ENCODE measurements around the gene APCDD1L.

The APCDD1L gene

DNA sequence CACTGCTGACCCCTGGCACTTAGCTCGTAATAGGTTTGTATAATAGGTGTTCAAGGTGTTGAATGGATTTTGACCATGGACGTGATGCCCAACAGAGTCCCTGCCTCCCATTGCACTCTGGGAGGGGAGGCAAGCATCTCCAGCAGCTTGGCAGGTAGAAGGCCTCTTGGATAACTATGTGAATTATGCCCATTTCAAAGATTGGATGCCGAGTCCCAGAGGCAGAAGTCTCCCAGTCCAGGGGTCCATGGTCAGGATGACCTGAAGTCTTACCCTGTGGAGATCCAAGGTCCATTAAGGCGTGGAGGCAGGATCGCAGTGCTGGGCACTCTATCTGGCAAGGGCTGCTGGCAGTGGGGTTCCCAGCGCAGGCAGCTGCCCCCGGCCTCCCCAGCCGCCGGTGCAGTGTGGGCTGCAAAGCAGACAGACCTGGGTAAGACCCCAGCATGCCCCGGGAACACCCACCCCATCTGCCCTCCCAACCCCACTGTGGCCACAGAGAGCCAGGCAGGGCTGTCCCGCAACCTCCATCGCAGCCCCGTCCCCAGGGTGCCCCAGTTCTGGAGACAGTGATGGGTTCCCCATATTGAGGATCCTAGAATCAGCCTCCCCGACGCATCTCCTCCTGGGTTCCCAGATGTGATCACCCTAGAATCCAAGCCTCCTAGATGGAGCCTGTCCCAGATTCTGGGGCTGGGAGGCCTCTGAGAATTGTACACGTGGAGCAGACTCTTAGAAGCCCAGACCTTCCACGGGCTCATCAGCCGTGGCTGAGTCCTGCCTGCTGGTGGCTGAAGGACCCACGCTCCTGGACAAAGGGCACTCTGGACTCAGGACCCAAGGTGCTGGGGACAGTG is 44.6 kb downstream of the APCDD1L start:
- DNase-seq (ENCODE audit: insufficient read length, low spot score) (no peak), FAIRE-seq (no peak)
- TF ChIP-seq, protein P1, sequence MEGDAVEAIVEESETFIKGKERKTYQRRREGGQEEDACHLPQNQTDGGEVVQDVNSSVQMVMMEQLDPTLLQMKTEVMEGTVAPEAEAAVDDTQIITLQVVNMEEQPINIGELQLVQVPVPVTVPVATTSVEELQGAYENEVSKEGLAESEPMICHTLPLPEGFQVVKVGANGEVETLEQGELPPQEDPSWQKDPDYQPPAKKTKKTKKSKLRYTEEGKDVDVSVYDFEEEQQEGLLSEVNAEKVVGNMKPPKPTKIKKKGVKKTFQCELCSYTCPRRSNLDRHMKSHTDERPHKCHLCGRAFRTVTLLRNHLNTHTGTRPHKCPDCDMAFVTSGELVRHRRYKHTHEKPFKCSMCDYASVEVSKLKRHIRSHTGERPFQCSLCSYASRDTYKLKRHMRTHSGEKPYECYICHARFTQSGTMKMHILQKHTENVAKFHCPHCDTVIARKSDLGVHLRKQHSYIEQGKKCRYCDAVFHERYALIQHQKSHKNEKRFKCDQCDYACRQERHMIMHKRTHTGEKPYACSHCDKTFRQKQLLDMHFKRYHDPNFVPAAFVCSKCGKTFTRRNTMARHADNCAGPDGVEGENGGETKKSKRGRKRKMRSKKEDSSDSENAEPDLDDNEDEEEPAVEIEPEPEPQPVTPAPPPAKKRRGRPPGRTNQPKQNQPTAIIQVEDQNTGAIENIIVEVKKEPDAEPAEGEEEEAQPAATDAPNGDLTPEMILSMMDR (IDR thresholded peaks at IDR 0.05; ENCODE audit: insufficient read depth, missing control alignments) = no peak

DNA sequence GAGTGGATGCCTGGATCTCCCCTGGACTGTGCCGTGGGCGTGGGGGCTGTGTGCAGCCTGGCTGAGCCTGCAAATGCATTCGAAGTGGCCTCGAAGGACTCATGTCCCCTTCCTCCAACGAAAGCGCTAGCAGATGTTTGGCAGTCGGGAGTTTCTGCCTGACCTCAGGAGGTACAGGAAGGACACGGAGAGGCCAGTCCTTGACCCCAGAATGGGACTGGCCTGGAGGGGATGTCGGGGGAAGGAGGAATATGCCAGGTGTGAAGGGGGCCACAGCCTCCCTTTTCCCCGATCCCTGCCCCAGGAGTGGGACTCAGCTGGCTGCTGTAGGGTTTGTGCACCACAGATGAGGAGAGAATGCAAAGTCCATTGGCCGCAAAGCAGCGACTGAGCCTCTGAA is 45.6 kb downstream of the APCDD1L start:
- TF ChIP-seq, protein P1 (IDR thresholded peaks at IDR 0.05; ENCODE audit: insufficient read depth, missing control alignments) = no peak
- DNase-seq (ENCODE audit: insufficient read length, low spot score) = no peak
- FAIRE-seq = no peak

DNA sequence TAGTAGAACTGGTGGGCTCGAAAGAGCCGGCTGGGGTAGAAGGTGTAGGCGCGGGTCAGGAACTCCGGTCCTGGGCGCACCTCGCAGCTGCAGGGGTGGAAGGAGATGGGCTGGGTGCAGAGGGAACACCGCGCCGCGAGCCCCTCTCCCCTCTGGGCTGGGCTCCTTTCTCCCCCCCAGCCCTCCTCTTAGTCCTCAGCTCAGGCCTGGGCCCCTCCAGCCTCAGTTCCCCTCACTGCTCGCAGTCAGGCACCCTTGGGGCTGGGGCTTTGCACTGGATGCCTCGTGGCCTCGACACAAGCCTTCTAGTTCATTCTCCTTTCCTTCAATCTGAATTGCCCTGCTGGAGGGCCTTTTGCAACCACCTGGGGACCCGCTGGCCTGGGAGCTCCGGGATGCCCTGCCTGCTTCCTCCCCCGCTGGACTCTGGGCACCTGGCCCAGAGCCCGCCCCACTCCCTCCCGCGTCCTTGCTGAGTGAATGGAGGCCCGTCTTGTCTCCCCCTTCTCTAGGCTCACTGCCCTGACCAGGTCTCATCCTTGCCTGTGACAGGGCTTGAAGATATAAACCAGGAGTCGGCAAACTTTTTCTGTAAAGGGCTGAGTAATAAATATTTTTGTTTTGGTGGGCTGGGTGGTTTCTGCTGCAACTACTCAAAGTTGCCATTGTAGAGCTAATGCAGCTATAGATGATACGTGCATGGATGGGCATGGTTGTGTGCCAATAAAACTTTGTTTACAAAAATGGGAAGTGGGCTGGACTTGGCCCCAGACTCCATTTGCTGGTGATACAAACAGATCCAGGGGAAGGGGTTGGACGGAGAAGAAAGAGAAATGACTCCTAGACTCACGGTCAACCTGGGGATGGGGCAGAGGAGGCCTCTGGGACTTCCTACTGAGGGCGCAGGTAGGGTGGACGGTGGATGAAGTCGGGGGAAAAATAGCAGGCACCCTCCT is 47.3 kb downstream of the APCDD1L start:
- FAIRE-seq (no peak), DNase-seq (ENCODE audit: insufficient read length, low spot score) (no peak)
- TF ChIP-seq, protein P1 (IDR thresholded peaks at IDR 0.05; ENCODE audit: insufficient read depth, missing control alignments) = no peak

DNA sequence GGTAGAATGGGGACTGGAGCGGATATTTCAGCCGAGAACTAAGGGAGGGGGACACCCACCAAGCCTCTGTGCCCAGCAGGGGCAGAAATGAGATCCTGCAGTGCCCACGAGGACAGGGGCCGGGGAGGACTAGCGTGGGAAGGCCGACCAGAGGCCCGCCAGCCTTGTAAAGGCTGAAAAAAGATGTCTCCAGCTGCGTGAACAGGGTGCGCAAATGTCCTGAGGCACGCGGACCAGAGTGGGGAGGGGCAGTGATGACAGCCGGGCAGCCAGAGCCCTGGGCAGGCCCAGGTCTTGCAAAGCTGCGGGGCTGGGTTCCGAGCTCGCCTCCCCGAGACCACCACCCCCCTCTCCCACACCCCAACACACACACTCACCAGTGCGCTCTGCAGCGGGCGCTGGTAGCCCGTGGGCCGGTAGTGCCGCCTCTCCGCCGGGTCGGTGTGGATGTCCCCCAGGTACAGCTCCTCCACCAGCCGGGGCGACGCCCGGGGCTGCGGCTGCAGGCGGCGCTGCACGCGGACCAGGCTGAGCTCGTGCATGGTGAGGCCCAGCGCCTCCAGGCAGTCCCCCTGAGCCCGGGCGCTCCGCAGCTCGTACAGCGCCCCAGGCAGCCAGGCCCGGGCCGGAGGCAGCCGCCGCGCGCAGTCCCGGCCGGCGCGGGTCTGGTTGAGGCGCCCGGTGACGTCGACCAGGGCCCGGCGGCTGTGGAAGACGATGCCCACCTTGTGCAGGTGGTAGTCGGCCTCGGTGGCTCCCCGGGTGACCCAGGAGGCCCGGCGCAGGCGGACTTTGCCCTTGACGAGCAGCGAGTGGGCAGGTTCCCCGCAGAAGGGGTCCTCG is 48.2 kb downstream of the APCDD1L start:
- TF ChIP-seq, protein P1 (IDR thresholded peaks at IDR 0.05; ENCODE audit: insufficient read depth, missing control alignments) = no peak
- DNase-seq (ENCODE audit: insufficient read length, low spot score) (no peak), FAIRE-seq (no peak)

DNA sequence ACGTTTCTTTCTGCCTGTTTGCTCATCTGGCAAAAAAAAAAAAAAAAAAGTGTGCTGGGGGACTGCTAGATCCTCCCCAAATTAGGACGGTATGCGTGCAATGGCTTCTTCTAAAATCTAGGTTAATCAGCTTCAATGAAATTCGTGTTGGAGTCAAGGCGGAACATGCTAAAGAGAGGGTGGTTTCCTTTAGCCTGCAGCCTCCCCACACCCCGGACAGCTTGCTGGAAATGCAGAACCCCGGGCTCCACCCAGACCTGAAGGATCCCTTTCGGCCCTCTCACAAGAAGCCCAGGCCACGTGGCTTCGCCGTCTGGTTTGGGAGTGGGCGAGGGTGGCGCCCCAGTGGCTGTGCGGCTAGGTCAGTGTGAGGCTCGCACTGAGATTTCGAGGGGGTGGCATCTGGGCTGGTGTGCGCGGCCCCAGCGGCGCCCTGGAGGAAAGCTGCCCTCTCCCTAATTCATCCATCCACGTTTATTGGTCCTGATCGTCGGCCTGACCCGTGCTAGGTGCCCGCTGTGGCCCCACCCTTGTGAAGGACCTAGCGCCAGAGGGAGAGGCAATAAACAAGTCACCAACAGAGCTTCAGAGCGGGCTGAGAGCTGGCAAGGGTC is 49.0 kb downstream of the APCDD1L start:
- DNase-seq (ENCODE audit: insufficient read length, low spot score) (no peak), FAIRE-seq (no peak)
- TF ChIP-seq, protein P1 (IDR thresholded peaks at IDR 0.05; ENCODE audit: insufficient read depth, missing control alignments) = no peak

DNA sequence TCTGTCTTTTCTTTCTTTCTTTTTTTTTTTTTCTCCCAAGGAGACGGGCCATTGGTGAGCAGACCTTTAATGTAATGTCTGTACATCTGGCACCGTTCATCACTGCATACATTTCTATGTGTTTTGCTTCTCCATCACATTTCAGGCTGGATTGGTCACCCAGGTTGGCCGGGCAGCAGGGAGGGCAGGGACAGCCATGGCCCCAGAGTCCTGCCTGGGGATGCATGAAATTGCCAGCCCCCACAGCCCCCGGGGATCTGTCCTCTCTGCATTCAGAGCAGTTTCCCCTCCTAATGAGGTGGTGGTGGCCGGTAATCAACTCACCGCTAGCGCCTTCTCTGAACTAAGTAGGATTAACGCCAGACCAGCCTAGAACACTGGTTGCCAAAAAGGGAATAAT is 50.4 kb downstream of the APCDD1L start:
- TF ChIP-seq, protein P1 (IDR thresholded peaks at IDR 0.05; ENCODE audit: insufficient read depth, missing control alignments) = no peak

More for the DNA sequence above, 50.4 kb downstream of the APCDD1L start:
- no peak for FAIRE-seq
- no peak for DNase-seq (ENCODE audit: insufficient read length, low spot score)

Data from D721Med (cell line).